H9 (cell line): ENCODE results near the gene NALCN. TPM values are rescaled to one million over a fixed set of nuclear protein-coding genes. Genes with fewer than 3 reads are reported as not detected.

ENCODE experiments used
- DNase-seq: peaks from one replicate; pipeline ENCODE4 v3.0.0-alpha.2; 2017
- H2AFZ ChIP-seq: one replicate; pipeline ENCODE4 v1.6.1; 2013; ENCODE audit warnings: mild to moderate bottlenecking, low read length, control low read depth, moderate library complexity
- H2AK5ac ChIP-seq: 2 replicates; pipeline ENCODE4 v1.6.1; 2013; ENCODE audit warnings: low read length, control low read depth, mixed read lengths; ENCODE audit not compliant: insufficient read length
- H2BK120ac ChIP-seq: one replicate; pipeline ENCODE4 v1.6.1; 2013; ENCODE audit warnings: low read depth, mild to moderate bottlenecking, low read length, control low read depth, inconsistent platforms; ENCODE audit not compliant: poor library complexity, severe bottlenecking
- H2BK12ac ChIP-seq: 2 replicates; pipeline ENCODE4 v1.6.1; 2013; ENCODE audit warnings: low read length, control low read depth, mixed read lengths, low read depth; ENCODE audit not compliant: insufficient read length
- H2BK15ac ChIP-seq: 2 replicates; pipeline ENCODE4 v1.6.1; 2013; ENCODE audit warnings: low read depth, low read length, control low read depth
- H2BK20ac ChIP-seq: one replicate; pipeline ENCODE4 v1.6.1; 2013; ENCODE audit warnings: low read depth, mild to moderate bottlenecking, low read length, control low read depth, inconsistent platforms; ENCODE audit not compliant: poor library complexity, severe bottlenecking
- H2BK5ac ChIP-seq: 2 replicates; pipeline ENCODE4 v1.6.1; 2013; ENCODE audit warnings: low read length, control low read depth, mixed read lengths; ENCODE audit not compliant: insufficient read length
- H3K14ac ChIP-seq: 2 replicates; pipeline ENCODE4 v1.6.1; 2013; ENCODE audit warnings: low read length, control low read depth; ENCODE audit not compliant: insufficient read depth
- H3K18ac ChIP-seq: 2 replicates; pipeline ENCODE4 v1.6.1; 2013; ENCODE audit warnings: low read depth, mild to moderate bottlenecking, mixed read lengths, low read length, control low read depth; ENCODE audit not compliant: insufficient read length
- H3K23ac ChIP-seq: 2 replicates; pipeline ENCODE4 v1.6.1; 2013; ENCODE audit warnings: low read length, control low read depth, mixed read lengths, low read depth; ENCODE audit not compliant: insufficient read length
- H3K23me2 ChIP-seq: 2 replicates; pipeline ENCODE4 v1.6.1; 2013; ENCODE audit warnings: low read depth, mild to moderate bottlenecking, mixed read lengths, low read length, control low read depth; ENCODE audit not compliant: insufficient read length, poor library complexity, severe bottlenecking
- H3K27ac ChIP-seq: 2 replicates; pipeline ENCODE4 v1.5.1; 2013; ENCODE audit warnings: low read length, control low read depth, mixed read lengths, low read depth; ENCODE audit not compliant: insufficient read length
- H3K27me3 ChIP-seq: 2 replicates; pipeline ENCODE4 v1.6.1; 2013; ENCODE audit warnings: low read length, control low read depth, inconsistent platforms; ENCODE audit not compliant: insufficient read depth
- H3K4ac ChIP-seq: 2 replicates; pipeline ENCODE4 v1.6.1; 2013; ENCODE audit warnings: low read depth, mild to moderate bottlenecking, control low read depth, inconsistent platforms, low read length, moderate library complexity
- H3K4me1 ChIP-seq: 2 replicates; pipeline ENCODE4 v1.6.1; 2013; ENCODE audit warnings: low read length, control low read depth, inconsistent platforms; ENCODE audit not compliant: insufficient read depth
- H3K4me2 ChIP-seq: 2 replicates; pipeline ENCODE4 v1.6.1; 2013; ENCODE audit warnings: low read length, control low read depth, mixed read lengths; ENCODE audit not compliant: insufficient read length, insufficient read depth
- H3K56ac ChIP-seq: 2 replicates; pipeline ENCODE4 v1.6.1; 2013; ENCODE audit warnings: low read depth, mild to moderate bottlenecking, mixed read lengths, low read length, control low read depth; ENCODE audit not compliant: insufficient read length
- H3K79me1 ChIP-seq: 2 replicates; pipeline ENCODE4 v1.6.1; 2013; ENCODE audit warnings: low read depth, mild to moderate bottlenecking, moderate library complexity, low read length, control low read depth, inconsistent platforms; ENCODE audit not compliant: insufficient read depth, poor library complexity, severe bottlenecking
- H3K79me2 ChIP-seq: 2 replicates; pipeline ENCODE4 v1.6.1; 2013; ENCODE audit warnings: low read length, control low read depth, inconsistent platforms; ENCODE audit not compliant: insufficient read depth
- H3K9ac ChIP-seq: 2 replicates; pipeline ENCODE4 v1.6.1; 2013; ENCODE audit warnings: low read length, control low read depth, mixed read lengths; ENCODE audit not compliant: insufficient read length; ENCODE audit errors: extremely low read depth
- H3K9me3 ChIP-seq: one replicate; pipeline ENCODE4 v1.6.1; 2013; ENCODE audit warnings: low read depth, low read length, inconsistent platforms; ENCODE audit not compliant: control insufficient read depth
- H3T11ph ChIP-seq: one replicate; pipeline ENCODE4 v1.6.1; 2013; ENCODE audit warnings: mild to moderate bottlenecking, low read length, control low read depth, inconsistent platforms
- H4K20me1 ChIP-seq: one replicate; pipeline ENCODE4 v1.6.1; 2013; ENCODE audit not compliant: control insufficient read depth, insufficient read length, insufficient read depth
- H4K5ac ChIP-seq: 2 replicates; pipeline ENCODE4 v1.6.1; 2013; ENCODE audit warnings: low read depth, mild to moderate bottlenecking, mixed read lengths, low read length, control low read depth; ENCODE audit not compliant: insufficient read length
- H4K8ac ChIP-seq: replicated peaks from 2 replicates; pipeline ENCODE4 v1.6.1; 2013; ENCODE audit warnings: low read length, control low read depth, mixed read lengths, low read depth; ENCODE audit not compliant: insufficient read length
- H4K91ac ChIP-seq: 2 replicates; pipeline ENCODE4 v1.6.1; 2013; ENCODE audit warnings: low read depth, mild to moderate bottlenecking, moderate library complexity, mixed read lengths, low read length, control low read depth; ENCODE audit not compliant: insufficient read length
- H3K27ac Mint-ChIP-seq, 3 experiments: 2 replicates in 2 of 3; 3 replicates in 1 of 3; pipeline ENCODE4 v1.8.0; 2020 to 2021; ENCODE audit warnings: mixed read lengths in 3 of 3, mild to moderate bottlenecking in 1 of 3, moderate library complexity in 1 of 3
- H3K27me3 Mint-ChIP-seq: 2 replicates; pipeline ENCODE4 v1.8.0; 2021; ENCODE audit warnings: low read depth, mild to moderate bottlenecking, moderate library complexity, mixed read lengths
- H3K36me3 Mint-ChIP-seq, 3 experiments: 2 replicates in 2 of 3; 3 replicates in 1 of 3; pipeline ENCODE4 v1.8.0; 2020 to 2021; ENCODE audit warnings: low read depth in 3 of 3, mixed read lengths in 3 of 3; ENCODE audit not compliant: insufficient read depth in 1 of 3
- H3K4me1 Mint-ChIP-seq, 2 experiments: 2 replicates each; pipeline ENCODE4 v1.8.0; 2020; ENCODE audit warnings: mixed read lengths in 2 of 2
- H3K4me3 Mint-ChIP-seq, 2 experiments: 2 replicates in 1 of 2; 3 replicates in 1 of 2; pipeline ENCODE4 v1.8.0; 2020 to 2021; ENCODE audit warnings: mild to moderate bottlenecking in 2 of 2, mixed read lengths in 2 of 2, moderate library complexity in 1 of 2
- H3K9me3 Mint-ChIP-seq, 2 experiments: 2 replicates in 1 of 2; 3 replicates in 1 of 2; pipeline ENCODE4 v1.8.0; 2020; ENCODE audit warnings: mild to moderate bottlenecking in 2 of 2, mixed read lengths in 2 of 2, moderate library complexity in 1 of 2
- CTCF ChIP-seq: fragments of 200-600 bp; sonication (generic); conservative IDR thresholded peaks from 3 replicates; pipeline ENCODE4 v1.8.0; 2021; ENCODE audit warnings: antibody characterized with exemption, mild to moderate bottlenecking
- WGBS: extraction: QIAGEN DNeasy Blood & Tissue Kit; methylation state at CpG from one replicate; pipeline ENCODE4 v1.1.7; 2013; ENCODE audit warnings: missing lambda C conversion rate, low lambda C conversion rate, mixed read lengths; ENCODE audit not compliant: insufficient read length; ENCODE audit errors: extremely low coverage; 5-methylcytosine and 5-hydroxymethylcytosine counted together
- total RNA-seq: library from RNA; stranded (reverse); gene quantifications from 2 replicates; pipeline ENCODE4 v1.2.1, GENCODE V29; 2021

Gene NALCN
- total RNA-seq, 1 experiment from 2014 or later, result 0.09 TPM

- Histone ChIP-seq H3K4me1 (no peaks in the 10 kb centered on the region), H2BK120ac (no peak overlapping the region), H3K4me2 (no peak overlapping the region), H3K18ac (no peak overlapping the region), H2AFZ (no peak overlapping the region), H4K8ac (no peak overlapping the region), H3K14ac (no peak overlapping the region), H3K4ac (no peak overlapping the region), H2BK5ac (no peak overlapping the region), H2AK5ac (no peak overlapping the region), H3K9ac (no peak overlapping the region), H2BK15ac (no peak overlapping the region), H3K9me3 (no peaks in the 10 kb centered on the region), H2BK20ac (no peak overlapping the region), H3K79me1 (no peaks in the 10 kb centered on the region), H3K23me2 (no peaks in the 10 kb centered on the region), H2BK12ac (no peak overlapping the region), H3T11ph (no peak overlapping the region), H4K5ac (no peak overlapping the region), H4K20me1 (no peaks in the 10 kb centered on the region), H3K56ac (no peak overlapping the region), H3K79me2 (no peaks in the 10 kb centered on the region), H3K27me3 (no peaks in the 10 kb centered on the region), H3K27ac (no peak overlapping the region), H3K23ac (no peak overlapping the region), H4K91ac (no peak overlapping the region)
- WGBS, result no CpG with 5 or more reads among the region's 1 CpG
- DNase-seq, result no peak
- Mint-ChIP-seq H3K27ac (no peak overlapping the region), H3K9me3 (peaks cover 7% of the 10 kb centered on the region in 2 experiments; a peak in 2 of 5 replicates), H3K36me3 (peaks cover 0 to 8% (median 6%) of the 10 kb centered on the region in 3 experiments; a peak in 2 of 7 replicates), H3K4me1 (peaks cover 0 to 4% of the 10 kb centered on the region in 2 experiments; a peak in 3 of 4 replicates), H3K27me3 (no peaks in the 10 kb centered on the region), H3K4me3 (no peak overlapping the region)
- TF ChIP-seq CTCF, result no peak
Observed at GRCh38 chr13:101204270-101205020, 211.9 kb downstream of the NALCN start.
